GM21786 (cell line): ENCODE data around the gene BOD1L1.

Experiments
- ATAC-seq: cut with Tn5 transposase; IDR thresholded peaks from one replicate; pipeline ENCODE4 v1.9.1; 2021; ENCODE audit not compliant: unreplicated experiment

BOD1L1 gene

DNA sequence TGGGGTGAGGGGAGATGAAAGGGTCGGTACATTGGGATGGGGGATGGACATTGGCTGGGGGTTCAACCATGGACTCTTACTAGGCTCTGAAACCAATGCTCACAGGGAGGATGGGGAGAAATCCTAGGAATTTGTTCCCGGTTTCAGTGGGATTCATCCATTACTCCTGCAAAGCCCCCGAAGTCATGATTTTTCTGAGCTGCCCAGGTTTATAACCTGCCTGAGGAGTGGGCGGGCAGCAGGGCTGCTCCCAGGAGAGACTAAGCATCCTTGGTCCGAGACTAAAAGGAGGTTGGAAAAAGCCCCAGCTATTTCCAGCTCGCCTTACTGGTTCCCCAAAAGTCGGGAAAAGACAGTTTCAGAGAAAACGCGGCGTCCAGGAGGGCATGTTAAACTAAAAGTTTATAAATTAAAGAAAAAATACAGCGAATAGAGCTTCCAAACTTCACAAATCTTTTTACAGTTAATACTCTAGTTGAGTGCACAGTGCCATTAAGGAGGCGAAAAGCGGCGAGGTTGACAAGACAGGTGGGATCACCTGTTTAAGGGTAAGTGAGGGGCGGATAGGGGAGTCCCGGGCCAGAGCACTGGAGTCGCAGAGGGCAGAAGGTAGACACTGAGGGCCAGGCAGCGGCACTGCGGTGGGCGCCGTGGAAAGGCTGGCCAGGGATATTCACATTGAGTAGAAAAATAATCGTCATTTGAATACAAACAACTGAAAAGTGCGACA, 86.9 kb downstream of the BOD1L1 start:
- no peak for ATAC-seq

DNA sequence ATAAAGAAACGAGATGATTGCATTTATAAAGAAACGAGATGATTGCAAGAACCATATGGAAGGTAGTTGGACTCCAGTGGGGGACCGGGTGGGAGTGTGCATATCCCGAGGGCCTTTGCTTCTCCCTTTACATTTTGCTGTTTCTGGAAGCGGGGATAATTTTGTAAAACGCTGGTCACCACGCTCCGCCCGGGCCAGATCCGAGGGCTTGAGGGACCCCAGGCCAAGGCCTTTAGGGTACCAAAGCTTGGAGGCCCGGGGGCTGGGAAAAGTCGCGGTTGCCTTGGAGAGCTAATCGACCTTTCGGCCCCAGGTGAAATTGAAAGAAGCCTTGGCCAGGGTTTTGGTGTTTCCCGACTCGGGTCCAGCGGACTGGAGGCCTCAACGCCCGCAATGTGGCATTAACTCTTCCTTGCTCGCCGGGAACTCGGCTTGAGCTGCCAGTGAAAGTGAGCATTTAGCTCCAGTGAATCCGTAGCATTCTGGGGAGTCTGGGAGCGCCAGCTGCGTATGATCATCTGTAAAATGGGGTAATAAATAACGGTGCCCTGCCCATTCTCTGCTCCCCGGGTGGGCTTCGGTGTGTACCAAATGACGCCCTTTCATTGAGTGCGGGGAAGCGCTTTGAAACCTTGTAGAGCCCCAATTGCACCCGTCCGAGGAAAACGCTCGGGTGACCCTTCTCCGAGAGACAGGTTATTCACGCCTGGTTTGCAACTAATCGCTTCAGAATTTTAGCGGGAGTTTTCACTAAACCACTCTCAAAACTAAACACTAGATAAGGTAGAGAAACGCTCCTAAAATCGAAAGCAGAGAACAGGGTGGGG, 87.7 kb downstream of the BOD1L1 start:
- ATAC-seq = no peak

DNA sequence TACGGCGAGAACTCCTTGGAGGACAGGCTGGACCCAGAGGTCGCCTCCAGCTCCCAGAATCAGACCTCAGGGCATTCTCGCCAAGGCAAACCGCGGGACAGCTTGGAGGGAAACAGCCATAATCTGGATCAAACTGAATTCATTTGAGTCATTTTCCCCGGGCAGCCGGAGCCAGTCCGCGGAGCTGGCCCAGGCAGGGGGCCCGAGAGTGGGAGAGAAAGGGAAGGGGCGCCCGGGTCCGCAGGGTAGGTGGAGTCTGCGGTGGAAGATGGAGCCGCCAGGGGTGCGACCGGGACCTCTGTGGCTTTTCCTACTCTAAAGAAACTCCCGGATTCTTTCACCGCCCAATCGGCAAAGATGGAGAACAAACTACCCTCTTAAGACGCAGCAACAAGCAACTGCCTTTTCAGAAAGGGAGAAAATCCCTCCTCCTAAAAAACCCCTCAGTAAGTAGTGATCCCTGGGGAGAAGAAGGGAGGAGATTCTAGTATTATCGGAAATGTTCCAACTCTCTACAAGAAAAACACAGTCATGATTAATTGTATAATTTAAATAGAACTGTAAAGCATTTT, 88.4 kb downstream of the BOD1L1 start:
- no peak for ATAC-seq

DNA sequence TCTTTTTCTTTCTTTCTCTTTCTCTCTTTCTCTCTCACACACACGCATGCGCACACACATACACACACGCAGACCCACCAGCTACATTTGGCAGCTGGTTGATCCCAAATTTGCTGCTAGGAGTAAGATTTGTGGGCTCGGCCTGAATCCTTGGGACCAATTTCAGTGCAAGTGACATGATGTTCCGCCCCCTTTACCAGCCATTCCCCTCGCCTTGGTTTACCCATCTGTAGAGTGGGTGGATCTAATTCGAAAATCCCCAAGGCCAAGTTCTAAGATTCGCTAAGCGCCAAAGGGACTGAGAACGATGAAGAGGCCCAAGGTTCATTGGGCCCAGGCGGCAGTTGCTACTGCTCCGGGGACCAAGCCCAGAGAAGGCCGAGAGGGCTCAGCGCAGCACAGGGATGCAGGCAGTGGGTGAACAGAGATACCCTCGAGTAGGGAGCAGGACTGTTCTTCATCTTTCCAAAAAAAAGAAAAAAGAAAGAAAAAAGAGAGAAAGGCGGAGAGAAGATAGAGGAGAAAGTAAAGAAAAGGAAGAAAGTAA, 89.0 kb downstream of the BOD1L1 start:
- no peak for ATAC-seq

DNA sequence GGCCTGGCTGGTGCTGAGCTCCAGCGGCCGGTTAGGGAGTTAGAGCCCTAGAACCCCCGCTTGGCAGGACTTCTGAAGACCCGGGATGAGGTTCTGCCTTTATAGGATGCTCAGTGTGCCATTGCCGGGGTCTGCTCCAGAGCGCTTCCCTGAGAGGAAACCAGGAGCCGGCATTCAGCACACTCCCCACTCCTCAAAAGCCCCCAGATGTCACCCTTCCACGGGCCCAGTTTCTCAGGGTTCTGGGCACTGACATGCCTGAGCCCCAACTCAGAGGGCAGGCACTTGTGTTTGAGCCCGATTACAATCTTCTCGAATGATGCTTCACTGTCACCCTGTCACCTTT, 89.7 kb downstream of the BOD1L1 start:
- ATAC-seq = no peak

DNA sequence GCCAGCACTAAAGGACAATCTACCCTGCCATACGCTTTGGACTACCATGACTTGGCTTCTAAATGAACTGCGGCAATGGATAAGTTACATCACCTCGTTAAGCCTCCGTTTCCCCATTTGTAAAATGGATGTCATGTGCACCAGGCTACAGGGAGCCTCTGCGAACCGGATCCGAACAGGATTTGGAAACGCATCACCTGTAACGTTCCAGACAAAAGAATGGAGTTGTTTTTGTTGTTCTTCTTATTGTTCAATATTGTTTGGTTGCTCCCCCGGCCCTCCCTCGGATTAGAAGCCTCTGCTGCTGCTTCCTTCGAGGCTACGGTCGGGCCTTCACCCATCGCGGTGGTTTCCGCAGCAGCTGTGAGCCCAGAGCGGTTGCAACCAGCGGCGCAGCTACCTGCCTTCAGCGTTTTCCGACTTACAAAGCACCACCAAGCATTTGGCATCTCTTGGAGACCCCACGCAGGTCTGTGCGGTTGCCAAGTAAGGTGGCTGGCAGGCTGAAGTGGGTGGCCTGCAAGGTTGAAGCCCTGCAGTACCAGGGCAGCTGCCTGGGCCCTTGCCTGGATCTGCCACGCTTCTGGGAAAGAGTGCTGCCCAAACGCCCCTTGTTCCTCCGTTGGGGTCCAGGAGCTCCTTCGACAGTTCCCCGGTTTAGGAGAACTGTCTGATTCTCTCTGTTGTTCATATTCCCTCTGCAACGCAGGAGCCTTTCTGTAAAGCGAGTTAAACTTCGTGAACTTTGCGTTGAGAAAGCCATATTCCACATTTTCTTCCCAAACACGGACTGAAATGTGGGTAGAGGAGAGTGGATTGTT, 90.3 kb downstream of the BOD1L1 start:
- no peak for ATAC-seq

DNA sequence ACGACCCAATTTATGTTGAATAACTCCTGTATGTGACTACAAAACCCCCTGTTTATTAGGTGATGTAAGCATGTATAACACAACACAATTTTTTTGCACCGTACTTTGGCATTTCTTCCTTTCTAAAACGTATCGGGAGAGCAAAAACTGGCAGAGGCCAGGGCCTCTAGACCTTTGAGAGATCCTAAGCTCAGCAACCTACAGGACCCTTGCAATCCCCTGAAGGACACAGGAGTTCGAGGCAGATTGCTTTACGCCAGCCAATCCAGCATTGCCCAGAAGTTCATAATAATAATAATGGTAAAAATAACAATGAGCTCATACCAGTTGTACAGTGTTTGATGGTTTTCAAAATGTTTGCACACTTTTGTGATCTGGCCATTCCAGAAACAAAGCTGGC, 90.9 kb downstream of the BOD1L1 start:
- no peak for ATAC-seq

DNA sequence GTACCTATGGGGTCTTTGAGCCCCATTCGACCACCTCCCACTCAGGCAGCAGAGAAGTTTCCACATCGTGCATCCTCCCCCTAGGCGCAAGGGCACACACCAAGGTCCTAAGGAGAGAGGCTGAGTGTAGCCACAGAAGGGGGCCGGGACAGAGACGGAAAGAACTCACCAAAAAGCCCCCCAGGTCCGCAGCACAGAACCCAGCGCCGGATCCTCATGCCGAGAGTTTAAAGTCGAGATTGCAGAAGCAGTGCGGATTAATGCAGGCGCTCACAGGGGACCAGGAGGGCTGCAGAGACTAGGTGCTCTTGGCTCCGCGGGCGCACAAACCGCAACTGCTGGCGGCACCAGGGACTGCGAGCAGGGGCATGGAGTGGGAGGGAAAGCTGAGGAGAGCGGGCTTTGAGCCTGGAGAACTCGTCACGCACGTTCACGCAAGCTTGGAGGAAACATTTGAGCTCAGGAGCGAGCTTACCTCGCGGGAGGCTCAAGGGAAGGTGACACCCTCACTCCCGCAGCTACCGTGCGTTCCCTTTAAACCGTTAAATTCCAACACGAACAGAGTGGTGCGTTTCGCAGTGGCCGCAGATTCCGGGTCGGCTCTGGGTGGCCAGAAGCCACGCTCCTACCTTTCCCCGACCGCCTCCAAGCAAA, 91.7 kb downstream of the BOD1L1 start:
- ATAC-seq = no peak

DNA sequence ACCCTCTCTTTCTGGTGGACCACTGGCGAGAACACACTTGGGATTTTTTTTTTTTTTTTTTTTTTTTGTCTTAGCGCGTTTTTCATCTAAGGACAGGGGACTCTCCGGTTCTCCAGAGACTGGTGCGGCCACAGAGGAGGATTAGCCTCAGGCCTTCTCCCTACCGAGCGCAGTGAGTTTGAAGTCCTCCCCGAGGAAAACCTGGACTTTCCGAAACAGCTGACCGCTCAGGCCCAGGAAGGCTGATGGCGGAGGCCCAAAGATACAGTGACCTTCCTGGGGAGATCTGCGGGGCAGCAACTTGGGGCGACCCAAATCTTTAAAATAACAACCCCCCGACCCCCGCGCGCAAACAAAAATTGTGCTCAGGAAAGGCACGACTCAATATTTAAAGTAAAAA, 92.4 kb downstream of the BOD1L1 start:
- no peak for ATAC-seq

DNA sequence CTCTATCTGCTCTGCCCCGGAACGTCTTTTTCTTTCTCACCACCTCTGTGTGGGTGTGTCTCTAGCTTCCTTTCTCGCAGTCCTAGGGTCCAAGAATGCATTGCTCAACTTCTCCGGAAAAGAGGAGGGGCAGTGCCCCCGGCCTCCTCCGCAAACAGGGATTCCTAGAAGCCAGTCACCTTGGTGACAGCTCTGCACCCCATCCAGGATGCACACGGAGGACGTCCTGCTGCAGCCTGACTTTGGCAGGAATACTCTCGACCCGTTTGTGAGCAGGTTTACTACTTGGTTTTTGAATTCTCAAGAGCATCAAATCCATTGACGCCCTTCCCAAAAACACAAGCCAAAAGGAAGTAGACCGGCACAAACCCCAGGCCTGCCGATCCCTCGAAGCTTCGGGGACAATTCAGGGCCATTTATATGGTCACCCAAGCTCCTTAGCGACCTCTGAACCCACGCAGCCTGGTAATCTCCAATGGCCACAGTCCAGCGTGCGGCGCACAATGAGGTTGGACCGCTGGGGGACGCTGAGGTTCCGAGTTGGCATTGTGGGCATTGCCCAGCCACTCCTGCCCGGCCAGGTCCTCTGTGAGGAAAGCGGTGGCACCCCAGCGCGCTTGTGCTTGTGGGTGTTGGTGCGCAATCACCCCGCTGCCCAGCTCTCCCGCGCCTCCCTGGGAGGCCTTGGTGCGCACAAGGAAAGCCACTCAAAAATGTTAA, 93.0 kb downstream of the BOD1L1 start:
- ATAC-seq = no peak

DNA sequence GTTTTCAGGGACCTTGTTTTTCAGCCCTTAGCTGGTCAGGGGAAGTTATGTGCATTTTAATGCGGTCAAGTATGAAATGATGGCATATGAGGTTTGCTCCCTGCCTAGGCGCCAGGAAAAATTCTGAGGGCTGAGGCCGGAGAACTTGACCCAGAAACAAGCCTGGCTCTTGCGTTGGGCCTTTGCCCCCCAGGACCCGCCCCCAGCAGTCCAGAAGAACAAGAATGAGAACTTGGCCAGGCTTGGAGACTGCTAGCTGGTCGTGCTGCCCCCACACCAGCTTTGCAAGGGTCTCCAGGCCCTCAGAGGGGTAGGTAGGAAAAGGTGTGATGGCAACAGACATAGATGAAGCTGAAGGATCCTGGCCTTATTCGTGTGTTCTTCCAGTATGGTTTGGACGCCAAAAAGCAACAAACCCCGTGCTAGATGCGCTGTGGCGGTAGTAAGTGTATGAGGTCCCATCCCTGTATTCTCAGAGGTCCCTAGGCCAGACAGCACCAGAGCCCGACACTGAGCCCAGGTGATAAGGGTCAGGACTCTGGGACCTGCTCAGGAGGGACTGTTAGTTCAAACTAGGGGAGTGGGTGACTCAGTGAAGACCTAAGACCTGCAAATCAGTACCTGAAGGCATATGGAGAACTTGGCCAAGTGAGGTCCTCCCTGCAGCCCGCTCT, 93.7 kb downstream of the BOD1L1 start:
- no peak for ATAC-seq

DNA sequence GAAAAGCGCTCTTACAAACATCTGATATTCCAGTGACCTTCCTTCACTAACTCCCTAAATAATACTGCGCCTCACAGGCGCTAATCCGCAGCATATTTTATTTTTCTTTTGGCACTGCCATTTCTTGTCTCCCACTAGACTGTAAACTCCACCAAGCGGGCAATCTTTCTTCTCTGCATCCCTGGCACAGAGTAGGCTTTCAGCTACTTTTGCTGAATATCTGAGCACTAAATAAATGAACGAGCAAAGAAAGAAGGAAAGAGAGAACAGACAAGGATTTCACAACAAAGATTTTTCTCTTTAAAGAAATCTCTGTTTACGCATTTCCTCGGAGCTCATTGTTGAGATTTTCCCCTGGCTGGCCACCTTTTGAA, 95.9 kb downstream of the BOD1L1 start:
- ATAC-seq = no peak

DNA sequence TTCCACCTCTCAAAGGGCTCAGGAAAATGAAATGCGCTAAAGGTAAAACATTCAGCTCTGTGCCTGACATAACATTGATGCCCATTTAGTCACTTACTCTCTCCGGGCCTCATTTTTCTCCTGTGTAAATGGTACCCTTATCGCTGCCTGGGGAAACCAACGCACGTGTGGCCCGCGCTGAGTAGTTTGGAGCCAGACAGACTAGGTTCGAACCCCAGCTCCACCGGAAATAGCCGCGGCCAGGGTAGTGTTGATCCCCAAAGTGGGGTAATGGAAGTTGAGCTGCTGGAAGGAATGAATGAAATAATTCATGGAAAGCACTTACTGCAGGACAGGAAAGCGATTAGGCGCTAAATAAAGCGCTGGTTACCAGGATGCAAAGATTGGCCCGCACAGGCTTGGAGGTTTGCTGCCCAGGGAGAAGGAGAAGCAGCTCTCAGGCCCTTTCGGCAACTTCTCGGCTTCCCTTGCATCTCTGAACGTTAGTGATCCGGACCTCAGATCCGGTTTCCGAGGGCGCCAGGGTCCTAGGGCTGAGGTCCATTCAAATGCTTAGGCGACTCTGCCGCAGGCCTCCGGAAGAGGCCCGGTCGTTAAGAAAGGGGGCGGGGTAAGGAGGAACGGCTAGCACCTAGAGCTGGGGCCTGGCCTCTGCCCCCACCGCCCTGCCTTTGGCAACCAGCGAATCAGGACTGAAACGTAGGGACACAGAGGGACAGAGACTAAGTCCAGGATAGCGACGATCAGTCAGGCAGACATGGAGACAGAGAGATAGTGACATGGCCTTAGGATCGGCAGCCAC, 96.5 kb downstream of the BOD1L1 start:
- ATAC-seq = no peak

DNA sequence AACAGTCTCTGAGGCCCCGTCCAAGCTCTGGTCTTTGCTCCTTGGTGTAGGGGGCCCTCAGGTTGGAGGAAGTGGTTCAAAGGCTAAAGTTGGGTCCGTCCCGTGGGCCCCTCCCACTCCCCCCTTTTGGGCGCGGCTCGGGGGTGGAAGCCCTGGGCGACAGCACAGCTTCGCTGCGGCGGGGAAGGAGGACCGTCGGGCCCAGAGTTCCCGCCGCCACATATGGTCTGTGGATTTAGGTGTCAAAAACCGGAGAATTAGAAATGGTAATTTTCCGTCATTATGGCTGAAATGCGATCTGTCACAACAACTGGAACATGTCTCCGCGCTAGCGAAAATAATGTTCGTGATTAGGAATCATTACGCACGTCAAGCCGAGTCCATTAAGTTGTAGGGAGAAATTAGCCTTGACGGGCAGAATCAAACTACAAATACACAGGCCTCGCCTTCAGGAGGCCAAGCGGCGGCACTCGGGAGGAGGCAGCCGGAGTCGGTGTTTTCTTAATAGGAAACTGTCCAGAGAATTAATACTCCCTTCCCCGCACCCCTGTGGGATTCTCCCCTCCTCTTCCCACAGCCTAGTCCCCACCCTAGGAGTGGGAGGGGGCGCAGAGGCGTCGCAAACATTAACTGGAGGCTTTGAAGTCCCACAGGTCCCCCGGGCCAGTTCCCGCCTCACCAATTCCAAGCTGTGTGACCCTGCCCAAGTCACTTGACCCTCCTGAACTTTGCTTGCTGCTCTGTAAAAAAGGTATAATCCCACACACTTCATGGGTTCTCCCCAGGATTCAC, 98.2 kb downstream of the BOD1L1 start:
- no peak for ATAC-seq

DNA sequence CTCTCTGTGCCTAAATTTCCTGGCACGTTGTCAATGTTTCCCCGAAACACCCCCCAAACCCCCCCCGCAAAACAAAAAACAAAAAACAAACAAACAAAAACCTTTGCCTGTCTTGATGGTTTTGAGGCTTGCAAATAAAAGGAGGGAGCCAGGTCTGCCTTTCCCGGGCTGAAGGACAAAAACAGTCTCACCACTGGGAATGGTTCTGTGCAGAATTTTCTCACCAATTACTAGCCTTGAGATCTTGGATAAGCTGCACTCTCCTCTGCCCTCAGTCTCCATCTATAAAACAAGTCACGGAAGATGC, 98.8 kb downstream of the BOD1L1 start:
- ATAC-seq = no peak

DNA sequence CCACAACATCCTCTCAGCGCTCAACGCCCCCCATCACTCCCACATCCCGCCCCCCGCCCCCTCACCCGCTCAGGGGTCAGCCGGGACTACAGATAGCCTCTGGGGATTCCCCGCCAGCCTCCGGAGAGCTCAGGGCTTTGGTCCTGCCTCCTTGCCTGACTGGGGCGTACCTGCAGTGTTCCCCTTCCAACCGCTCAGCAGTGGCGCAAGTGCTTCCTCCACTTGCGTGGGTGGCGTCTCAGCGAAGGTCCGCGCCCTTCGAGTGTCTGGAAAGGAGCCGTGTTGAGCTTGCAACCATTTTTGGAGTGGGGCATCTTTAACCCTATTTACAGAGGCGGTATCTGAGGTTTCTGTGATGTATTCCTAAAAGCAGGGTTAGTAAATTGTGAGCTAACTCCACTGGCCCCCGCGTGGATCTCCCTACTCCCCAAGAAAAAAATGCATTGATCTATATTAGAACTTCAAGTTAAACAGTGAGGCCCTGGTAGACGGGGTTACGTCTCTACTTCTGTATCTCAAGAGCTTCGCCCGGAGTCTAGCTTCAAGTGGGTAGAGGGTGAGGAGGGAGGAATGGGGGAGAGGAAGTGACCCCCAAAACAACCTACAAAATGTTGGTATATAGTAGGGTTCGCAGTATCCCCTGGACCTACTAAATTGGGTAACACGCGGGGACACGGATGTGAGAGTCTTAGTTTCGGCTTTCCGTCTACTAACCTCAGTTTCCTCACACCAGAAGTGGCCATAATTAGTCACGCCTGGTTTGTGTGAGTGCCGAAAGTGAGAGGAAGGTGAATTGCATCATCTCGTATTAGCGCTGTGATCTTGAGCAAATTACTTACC, 99.3 kb downstream of the BOD1L1 start:
- ATAC-seq = peak; percentile 84
